HK-2 (cell line): Measurements from ENCODE around the gene LRP11.
A peak's percentile ranks its signal among the peaks of the same experiment; 100 is the strongest.
"Not testable (repeated sequence)": the region's sequence is repeated elsewhere in the genome, so short reads cannot be mapped to it uniquely, and the experiment has no call there.

Experiments
- DNase-seq: peaks from one replicate; pipeline ENCODE4 v3.0.0-alpha.2; 2018; ENCODE audit not compliant: unreplicated experiment

The LRP11 gene

GRCh38 chr6:149897855-149898744 lies 33.9 kb upstream of the LRP11 start, which contains the start of gene RAET1E:
Gene RAET1E (minus strand): TSS chr6:149898113. CDS start chr6:149890901, 7,212 bp downstream.
- no peak for DNase-seq

- DNase-seq, result no peak
These were observed 33.0 kb upstream of the LRP11 start for GRCh38 chr6:149897015-149897697.

- DNase-seq, result no peak
These were observed 32.3 kb upstream of the LRP11 start for GRCh38 chr6:149896491-149896890.

- DNase-seq, result peak; percentile 46
These were observed 31.7 kb upstream of the LRP11 start for GRCh38 chr6:149895833-149896271.

- no peak for DNase-seq
These were observed 31.0 kb upstream of the LRP11 start for GRCh38 chr6:149895048-149895590.

GRCh38 chr6:149891864-149892263 lies 27.7 kb upstream of the LRP11 start:
- DNase-seq, result not testable (repeated sequence)

- DNase-seq, result no peak
These were observed 27.1 kb upstream of the LRP11 start for GRCh38 chr6:149891259-149891658.

- DNase-seq, result no peak
These were observed 26.5 kb upstream of the LRP11 start for GRCh38 chr6:149890629-149891045.

- no peak for DNase-seq
These were observed 25.2 kb upstream of the LRP11 start for GRCh38 chr6:149889326-149889725.

- no peak for DNase-seq
These were observed 24.5 kb upstream of the LRP11 start for GRCh38 chr6:149888659-149889058.

- DNase-seq, result no peak
These were observed 23.9 kb upstream of the LRP11 start for GRCh38 chr6:149888093-149888492.

- no peak for DNase-seq
These were observed 23.2 kb upstream of the LRP11 start for GRCh38 chr6:149887343-149887742.

GRCh38 chr6:149885888-149886287 lies 21.7 kb upstream of the LRP11 start:
- DNase-seq, result no peak

GRCh38 chr6:149884617-149885016 lies 20.5 kb upstream of the LRP11 start:
- DNase-seq, result no peak

- no peak for DNase-seq
These were observed 20.1 kb upstream of the LRP11 start for GRCh38 chr6:149884215-149884614.

- DNase-seq, result no peak
These were observed 17.7 kb upstream of the LRP11 start for GRCh38 chr6:149881860-149882259.

- no peak for DNase-seq
These were observed 17.1 kb upstream of the LRP11 start for GRCh38 chr6:149881066-149881766.

GRCh38 chr6:149877659-149878058 lies 13.5 kb upstream of the LRP11 start:
- DNase-seq, result no peak

- no peak for DNase-seq
These were observed 12.2 kb upstream of the LRP11 start for GRCh38 chr6:149876241-149876933.

- DNase-seq, result no peak
These were observed 8.1 kb upstream of the LRP11 start for GRCh38 chr6:149872233-149872632.

- DNase-seq, result no peak
These were observed 7.0 kb upstream of the LRP11 start for GRCh38 chr6:149871182-149871581.
